NCI-H2107 treated with DMSO at 0.1 percent for 48 hours (cell line): ENCODE data around the gene TAS2R7.
"Not testable (repeated sequence)": the region's sequence is repeated elsewhere in the genome, so short reads cannot be mapped to it uniquely, and the experiment has no call there.

ENCODE experiments used
- DNase-seq: peaks from one replicate; lab custom pipeline; 2025; ENCODE audit not compliant: unreplicated experiment; lab: John Stamatoyannopoulos, UW

TAS2R7 gene

GRCh38 chr12:10802587-10802986 lies at the start of gene TAS2R7:
TSS of gene TAS2R7 (minus strand) at chr12:10802627. CDS start at chr12:10802570, 57 bp downstream.
- DNase-seq = no peak

GRCh38 chr12:10851243-10851858 lies 48.9 kb upstream of the TAS2R7 start:
- DNase-seq = no peak

GRCh38 chr12:10849425-10849878 lies 47.0 kb upstream of the TAS2R7 start, which contains the start of gene PRR4:
TSS of gene PRR4 (minus strand) at chr12:10849475. CDS start at chr12:10849437, 38 bp downstream.
- DNase-seq = no peak

- DNase-seq = no peak
Measured at GRCh38 chr12:10847744-10848143, 45.3 kb upstream of the TAS2R7 start.

GRCh38 chr12:10842862-10843261 lies 40.4 kb upstream of the TAS2R7 start:
- DNase-seq = no peak

- no peak for DNase-seq
Measured at GRCh38 chr12:10838461-10838860, 36.0 kb upstream of the TAS2R7 start.

GRCh38 chr12:10829994-10830393 lies 27.6 kb upstream of the TAS2R7 start:
- DNase-seq = no peak

- no peak for DNase-seq
Measured at GRCh38 chr12:10826258-10826657, 23.8 kb upstream of the TAS2R7 start, which contains the start of gene TAS2R10. TSS of gene TAS2R10 (minus strand) at chr12:10826358. CDS start at chr12:10826269, 89 bp downstream.

GRCh38 chr12:10824957-10825356 lies 22.5 kb upstream of the TAS2R7 start:
- no peak for DNase-seq

GRCh38 chr12:10811883-10812536 lies 9.6 kb upstream of the TAS2R7 start:
- DNase-seq = no peak

GRCh38 chr12:10810068-10810467 lies 7.6 kb upstream of the TAS2R7 start, which contains the start of gene TAS2R9:
TSS of gene TAS2R9 (minus strand) at chr12:10810168. CDS start at chr12:10810075, 93 bp downstream.
- no peak for DNase-seq

GRCh38 chr12:10807186-10807585 lies 4.8 kb upstream of the TAS2R7 start, which contains the start of gene TAS2R8:
TSS of gene TAS2R8 (minus strand) at chr12:10807286. CDS start at chr12:10806980, 306 bp downstream.
- no peak for DNase-seq

- no peak for DNase-seq
Measured at GRCh38 chr12:10801741-10802140, 686 bp downstream of the TAS2R7 start.

GRCh38 chr12:10794222-10794621 lies 8.2 kb downstream of the TAS2R7 start:
- no peak for DNase-seq

GRCh38 chr12:10791769-10792168 lies 10.7 kb downstream of the TAS2R7 start:
- not testable (repeated sequence) for DNase-seq

GRCh38 chr12:10783252-10783651 lies 19.2 kb downstream of the TAS2R7 start:
- no peak for DNase-seq

GRCh38 chr12:10779103-10779502 lies 23.3 kb downstream of the TAS2R7 start:
- DNase-seq = no peak

- peak; percentile 56 for DNase-seq
Measured at GRCh38 chr12:10771132-10771733, 31.2 kb downstream of the TAS2R7 start.

GRCh38 chr12:10759657-10760056 lies 42.8 kb downstream of the TAS2R7 start:
- DNase-seq = no peak

GRCh38 chr12:10756194-10756593 lies 46.2 kb downstream of the TAS2R7 start:
- DNase-seq = no peak

GRCh38 chr12:10753059-10753458 lies 49.4 kb downstream of the TAS2R7 start:
- DNase-seq = no peak
